Stimulated activated CD4-positive, alpha-beta T cell treated with anti-CD3 and anti-CD28 coated beads, TNF-alpha, amount 100 ng/mL, for 48 hours (primary cell): Measurements from ENCODE around the gene RDH16.
"Not testable (repeated sequence)": the region's sequence is repeated elsewhere in the genome, so short reads cannot be mapped to it uniquely, and the experiment has no call there.

ENCODE experiments used
- DNase-seq, 3 donors: peaks; one replicate each; pipeline ENCODE4 v3.0.0-alpha.2; 2020; ENCODE audit warnings: low read depth in 3 of 3

The RDH16 gene

DNA sequence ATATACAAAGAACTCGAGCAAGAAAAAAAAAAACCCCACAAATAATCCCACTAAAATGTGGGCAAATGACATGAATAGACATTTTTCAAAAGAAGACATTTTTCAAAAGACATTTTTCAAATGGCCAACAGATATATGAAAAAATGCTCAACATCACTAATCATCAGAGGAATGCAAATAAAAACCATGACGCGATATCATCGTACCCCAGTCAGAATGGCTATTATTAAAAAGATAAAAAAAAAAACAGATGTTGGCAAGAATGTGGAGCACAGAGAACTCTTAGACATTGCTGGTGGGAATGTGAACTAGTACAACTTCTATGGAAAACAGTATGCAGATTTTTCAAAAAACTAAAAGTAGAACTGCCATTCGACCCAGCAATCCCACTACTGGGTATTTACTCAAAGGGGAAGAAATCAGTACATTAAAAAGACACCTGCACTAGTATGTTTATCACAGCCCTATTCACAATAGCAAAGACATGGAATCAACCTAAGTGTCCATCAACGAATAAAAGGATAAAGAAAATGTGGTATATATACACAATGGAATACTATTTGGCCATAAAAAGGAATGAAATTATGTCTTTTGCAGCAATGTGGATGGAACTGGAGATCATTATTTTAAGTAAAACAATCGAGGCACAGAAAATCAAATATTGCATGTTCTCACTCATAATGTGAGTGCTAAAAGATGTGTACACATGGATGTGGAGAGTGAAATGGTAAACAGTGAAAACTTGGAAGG lies 32.6 kb upstream of the RDH16 start:
- DNase-seq: no peak

DNA sequence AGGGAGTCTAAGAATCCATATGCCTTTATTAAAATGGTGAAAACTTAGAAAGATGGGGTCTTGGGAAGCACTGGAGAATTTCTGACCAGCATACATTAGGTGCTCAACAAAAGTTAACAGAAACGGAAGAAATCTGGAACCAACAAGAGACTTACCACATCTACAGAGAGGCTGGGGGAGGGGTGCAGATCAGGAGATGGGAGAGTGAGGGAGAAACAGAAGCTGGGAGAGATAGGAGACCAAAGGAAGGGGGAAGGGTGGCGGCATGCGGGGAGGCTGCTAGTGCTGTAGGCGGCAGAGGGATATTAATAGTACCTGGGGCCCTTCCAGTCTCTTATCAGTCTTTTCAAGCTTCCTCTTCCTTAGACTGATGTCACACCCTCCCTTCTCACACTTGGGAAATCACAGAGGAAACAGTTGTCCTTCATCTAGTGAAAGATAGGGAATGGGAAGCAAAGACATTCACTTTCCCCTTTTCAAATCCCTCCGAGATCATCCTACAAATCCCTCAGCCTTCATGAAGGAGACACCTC lies 30.9 kb upstream of the RDH16 start:
- no peak for DNase-seq

DNA sequence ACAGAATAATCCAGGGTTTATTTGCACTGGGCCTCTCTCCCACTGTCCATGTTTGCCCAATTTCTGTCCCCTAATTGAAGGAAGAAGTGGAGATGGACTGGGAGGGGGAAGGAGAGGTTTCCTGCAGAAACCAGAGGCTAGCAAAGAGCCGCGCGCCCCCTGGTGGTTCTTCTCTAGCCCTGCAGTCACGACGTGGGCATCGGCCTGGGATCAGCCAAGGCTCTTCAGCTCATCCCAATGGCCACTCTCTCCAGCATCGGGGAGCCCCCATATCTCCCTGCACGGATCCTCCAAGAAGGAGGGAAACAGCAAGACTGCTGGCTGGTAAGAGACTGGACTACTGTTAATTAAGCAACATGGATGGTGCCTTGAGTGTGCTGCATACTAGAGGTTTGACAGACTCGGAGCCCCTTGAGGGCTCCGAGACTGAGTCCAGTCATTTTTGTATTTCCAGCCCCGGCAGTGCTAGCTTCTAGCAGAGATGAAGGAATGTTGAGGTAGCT lies 30.2 kb upstream of the RDH16 start:
- DNase-seq: peak; percentile 44 to 72 (median 68)

DNA sequence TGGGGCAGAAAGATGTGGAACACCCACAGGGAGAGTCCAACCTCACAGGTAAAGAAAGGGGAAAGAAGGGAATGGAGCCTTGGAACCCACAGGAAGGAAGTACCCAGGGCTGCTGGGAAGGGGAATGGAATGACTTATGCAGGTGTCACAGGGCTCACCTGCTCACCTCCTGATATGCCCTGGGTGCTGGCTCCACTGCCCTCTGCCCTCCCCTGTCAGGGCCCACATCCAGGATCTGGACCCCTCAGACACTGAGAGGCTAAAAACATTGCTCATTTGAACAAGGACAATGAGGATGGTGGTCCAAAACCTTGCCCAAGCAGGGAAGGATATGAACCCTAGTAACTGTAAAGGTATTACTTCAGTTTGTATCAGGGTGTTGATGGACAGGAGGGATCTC lies 29.6 kb upstream of the RDH16 start:
- DNase-seq: no peak

DNA sequence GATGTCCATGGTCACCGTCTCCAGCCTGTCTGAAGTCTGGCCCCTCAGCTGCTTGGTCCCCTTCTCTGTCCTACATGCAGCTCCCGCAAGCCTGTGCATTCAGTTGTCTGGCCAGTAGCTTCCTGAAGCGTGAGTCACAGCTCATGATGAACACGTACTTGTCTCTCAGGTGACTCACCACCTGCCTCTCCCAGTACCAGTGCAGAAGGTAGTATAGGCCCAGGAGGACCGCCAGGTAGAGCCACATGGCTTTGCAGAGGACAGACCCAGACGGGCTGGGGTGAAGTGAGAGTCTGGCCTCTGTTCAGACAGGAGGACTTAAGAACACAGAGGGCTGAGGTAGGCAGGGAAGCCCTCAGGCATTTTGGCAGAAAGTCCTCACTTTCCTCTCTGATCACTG lies 28.3 kb upstream of the RDH16 start:
- not testable (repeated sequence) for DNase-seq

DNA sequence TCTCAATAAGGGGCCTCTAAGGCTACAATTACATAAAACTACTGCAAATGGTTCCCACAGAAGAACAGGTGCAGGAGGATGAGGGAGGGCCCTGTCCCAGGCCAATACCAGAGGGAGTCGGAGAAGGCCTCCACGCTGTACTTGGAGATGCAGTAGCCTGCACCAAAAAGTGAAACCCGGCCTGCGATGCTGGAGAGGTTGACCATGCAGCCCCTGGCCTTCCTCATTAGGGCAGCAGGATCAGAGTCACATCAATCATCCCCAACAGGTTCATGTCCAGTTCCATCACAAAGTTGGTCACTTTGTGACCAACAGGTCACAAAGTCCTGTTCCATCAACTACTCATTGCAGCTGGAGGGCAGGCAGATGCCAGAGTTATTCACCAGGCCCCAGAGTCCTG lies 26.0 kb upstream of the RDH16 start:
- DNase-seq: no peak

DNA sequence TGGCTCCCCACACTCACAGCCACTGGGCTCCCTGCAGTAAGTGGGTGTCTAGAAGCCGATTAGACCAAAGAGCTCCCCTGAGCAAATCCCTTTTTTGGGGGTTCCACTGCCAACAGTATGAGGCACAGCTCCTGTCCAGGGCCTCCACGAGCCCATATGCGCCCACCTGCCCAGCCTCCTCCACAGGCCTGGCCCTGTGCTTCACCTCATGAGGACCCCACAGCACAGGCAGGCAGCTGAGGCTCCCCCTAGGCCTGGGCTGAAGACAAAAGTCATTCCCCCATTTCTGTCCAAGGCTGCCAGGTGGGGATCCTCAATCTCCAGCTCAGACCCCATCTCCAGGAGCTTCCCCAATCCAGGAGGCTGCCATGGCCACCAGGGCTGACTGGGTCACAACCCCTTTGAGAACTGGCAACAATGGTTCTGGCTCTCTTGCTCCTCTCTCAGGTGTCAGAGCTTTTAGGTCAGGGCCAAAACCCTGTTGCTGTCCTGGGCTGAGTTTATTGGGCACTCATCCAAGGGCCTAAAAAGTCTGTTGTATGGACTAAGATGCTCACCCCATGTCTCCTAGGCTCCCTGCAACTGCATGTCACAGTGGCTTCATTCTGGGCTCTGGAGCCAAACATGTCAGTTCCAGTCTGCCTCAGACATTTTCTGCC lies 25.3 kb upstream of the RDH16 start:
- not testable (repeated sequence) for DNase-seq

DNA sequence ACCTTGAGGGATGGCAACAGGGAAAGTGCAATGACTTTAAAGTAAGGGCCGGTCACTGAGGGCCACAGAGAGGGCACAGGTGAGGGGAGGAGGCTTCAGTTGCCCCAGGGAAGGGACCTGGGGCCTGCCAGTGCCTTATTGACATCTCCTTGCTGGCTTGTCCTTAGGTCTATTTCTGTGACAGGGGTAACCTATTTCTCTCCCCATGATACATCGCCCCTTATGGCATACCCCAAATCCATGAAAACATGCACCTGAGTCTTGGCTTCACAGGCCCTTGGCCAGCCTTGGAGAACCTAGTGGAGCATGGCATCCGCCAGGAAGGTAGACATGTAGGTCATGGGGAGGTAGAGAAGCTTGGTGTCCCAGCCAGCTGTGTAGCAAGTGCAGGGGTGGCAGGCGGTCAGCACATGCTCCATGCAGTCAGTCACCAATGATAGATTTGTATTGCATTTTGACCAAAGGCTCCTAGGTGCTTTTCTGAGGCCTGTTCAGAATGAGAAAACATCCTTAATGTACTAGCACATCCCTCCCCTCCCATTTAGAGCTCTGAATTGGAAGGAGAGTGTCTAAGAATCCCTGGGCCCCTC lies 23.6 kb upstream of the RDH16 start:
- no peak for DNase-seq

DNA sequence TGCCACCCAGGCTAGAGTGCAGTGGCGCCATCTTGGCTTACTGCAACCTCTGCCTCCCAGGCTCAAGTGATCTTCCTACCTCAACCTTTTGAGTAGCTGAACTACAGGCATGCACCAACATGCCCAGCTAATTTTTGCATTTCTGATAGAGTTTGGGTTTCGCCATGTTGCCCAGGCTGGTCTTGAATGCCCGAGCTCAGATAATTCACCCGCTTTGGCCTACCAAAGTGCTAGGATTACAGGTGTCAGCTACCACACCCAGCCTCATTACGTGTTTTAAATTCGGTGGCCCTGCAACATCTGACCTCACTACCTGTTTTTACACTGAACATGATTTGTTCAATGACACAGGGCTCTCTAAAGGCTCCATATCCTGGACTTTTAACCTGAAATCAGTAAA lies 22.9 kb upstream of the RDH16 start:
- DNase-seq: no peak

DNA sequence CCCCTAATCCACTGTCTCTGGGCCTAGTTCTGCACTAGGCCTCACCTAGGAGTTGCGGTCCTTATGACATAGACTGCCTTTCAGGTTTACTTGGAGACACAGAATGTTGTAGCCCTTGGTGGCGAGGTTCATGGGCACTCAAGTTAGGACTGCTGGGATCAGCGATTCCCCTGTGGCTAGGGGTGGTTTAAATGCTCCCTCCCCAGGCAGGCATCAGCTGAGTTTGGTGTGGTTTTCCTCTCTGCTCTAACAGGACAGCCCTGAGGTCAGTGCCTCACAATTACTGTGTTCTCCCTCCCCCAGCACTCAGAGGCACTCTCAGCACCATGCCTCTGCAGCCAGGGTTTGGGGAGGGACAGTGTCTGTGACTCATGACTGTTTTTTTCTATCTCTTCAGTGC lies 22.2 kb upstream of the RDH16 start:
- DNase-seq: no peak

DNA sequence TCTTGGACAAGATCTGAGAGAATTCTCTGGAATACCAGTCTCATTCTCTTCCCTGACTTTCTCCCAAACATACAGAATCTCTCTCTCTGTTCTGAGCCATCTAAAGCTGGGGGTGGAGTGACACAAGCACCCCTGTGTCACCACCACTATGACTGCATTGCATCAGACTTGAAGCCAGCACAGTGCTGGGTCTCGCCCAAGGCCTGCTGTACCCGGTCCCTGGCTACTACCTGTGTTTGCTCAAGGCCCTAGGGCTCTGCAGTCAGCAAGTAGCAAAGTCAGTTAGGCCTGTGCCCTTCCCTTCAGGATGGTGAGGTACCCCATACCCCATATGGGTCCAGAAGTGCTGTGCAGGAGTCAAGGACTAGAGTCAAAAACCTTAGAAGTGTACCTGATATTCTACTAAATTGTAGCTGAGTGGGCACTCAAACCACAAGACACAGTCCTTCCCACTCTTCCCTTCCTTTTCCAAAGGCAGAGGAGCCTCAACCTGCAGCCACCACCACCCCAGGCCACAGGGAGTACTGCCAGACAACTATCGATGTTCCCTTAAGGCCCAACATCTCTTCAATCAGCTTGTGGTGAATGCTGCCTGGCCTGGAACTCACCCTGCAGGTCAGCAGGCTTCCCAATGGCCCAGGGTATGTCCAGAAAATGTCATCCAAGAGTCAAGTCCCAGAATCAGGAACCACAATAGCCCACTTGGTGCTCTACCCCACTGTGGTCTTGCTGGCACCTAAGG lies 21.2 kb upstream of the RDH16 start:
- no peak for DNase-seq

DNA sequence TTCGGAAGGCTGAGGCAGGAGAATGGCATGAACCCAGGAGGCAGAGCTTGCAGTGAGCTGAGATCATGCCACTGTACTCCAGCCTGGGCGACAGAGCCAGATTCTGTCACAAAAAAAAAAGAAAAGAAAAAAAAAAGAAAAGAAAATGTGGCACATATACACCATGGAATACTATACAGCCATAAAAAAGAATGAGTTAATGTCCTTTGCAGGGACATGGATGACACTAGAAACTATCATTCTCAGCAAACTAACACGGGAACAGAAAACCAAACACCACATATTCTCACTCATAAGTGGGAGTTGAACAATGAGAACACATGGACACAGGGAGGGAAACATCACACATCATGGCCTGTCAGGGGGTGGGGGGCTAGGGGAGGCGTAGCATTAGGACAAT lies 20.0 kb upstream of the RDH16 start:
- not testable (repeated sequence) for DNase-seq

DNA sequence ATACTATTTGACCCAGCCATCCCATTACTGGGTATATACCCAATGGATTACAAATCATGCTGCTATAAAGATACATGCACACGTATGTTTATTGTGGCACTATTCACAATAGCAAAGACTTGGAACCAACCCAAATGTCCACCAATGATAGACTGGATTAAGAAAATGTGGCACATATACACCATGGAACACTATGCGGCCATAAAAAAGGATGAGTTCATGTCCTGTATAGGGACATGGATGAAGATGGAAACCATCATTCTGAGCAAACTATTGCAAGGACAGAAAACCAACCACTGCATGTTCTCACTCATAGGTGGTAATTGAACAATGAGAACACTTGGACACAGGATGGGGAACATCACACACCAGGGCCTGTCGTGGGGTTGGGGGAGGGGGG lies 16.8 kb upstream of the RDH16 start:
- DNase-seq: not testable (repeated sequence)

DNA sequence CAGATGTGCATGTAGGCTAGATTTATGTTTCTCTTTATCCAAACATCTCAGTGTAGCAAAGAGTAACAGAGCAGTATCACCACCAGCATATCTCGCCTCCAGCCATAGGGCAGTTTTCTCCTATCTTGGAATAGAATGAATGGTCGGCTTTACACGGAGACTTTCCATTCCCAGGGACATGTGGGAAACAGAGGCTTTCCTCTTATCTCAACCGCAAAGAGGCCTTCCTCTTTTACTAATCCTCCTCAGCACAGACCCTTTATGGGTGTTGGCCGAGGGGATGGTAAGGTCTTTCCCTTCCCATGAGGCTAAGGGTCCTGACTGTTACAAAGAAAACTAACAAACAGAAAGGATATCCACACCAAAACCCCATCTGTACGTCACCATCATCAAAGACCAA lies 11.5 kb upstream of the RDH16 start:
- not testable (repeated sequence) for DNase-seq

DNA sequence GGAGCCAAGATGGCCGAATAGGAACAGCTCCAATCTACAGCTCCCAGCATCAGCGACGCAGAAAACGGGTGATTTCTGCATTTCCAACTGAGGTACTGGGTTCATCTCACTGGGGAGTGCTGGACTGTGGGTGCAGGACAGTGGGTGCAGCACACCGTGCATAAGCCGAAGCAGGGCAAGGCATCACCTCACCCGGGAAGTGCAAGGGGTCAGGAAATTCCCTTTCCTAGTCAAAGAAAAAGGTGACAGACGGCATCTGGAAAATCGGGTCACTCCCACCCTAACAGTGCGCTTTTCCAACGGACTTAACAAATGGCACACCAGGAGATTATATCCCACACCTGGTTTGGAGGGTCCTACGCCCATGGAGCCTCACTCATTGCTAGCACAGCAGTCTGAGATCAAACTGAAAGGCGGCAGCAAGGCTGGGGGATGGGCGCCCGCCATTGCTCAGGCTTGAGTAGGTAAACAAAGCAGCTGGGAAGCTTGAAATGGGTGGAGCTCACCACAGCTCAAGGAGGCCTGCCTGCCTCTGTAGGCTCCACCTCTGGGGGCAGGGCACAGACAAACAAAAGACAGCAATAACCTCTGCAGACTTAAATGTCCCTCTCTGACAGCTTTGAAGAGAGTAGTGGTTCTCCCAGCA lies 8.7 kb upstream of the RDH16 start:
- DNase-seq: not testable (repeated sequence)

DNA sequence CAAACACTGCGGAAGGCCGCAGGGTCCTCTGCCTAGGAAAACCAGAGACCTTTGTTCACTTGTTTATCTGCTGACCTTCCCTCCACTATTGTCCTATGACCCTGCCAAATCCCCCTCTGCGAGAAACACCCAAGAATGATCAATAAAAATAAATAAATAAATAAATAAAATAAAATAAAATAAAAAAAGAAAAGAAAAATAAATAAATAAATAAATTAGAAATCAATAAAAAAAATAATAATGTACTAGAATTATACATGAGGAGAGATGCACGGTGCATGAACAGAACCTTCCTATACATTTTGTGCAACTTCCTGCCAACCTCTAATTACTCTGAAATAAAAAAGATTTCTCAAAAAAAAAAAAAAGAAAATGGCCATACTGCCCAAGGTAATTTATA lies 7.7 kb upstream of the RDH16 start:
- not testable (repeated sequence) for DNase-seq

DNA sequence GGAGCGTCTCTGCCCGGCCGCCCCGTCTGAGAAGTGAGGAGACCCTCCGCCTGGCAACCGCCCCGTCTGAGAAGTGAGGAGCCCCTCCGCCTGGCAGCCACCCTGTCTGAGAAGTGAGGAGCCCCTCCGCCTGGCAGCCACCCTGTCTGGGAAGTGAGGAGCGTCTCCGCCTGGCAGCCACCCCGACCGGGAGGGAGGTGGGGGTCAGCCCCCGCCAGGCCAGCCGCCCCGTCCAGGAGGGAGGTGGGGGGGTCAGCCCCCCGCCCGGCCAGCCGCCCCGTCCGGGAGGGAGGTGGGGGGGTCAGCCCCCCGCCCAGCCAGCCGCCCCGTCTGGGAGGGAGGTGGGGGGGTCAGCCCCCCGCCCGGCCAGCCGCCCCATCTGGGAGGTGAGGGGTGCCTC lies 6.1 kb upstream of the RDH16 start:
- DNase-seq: not testable (repeated sequence)

DNA sequence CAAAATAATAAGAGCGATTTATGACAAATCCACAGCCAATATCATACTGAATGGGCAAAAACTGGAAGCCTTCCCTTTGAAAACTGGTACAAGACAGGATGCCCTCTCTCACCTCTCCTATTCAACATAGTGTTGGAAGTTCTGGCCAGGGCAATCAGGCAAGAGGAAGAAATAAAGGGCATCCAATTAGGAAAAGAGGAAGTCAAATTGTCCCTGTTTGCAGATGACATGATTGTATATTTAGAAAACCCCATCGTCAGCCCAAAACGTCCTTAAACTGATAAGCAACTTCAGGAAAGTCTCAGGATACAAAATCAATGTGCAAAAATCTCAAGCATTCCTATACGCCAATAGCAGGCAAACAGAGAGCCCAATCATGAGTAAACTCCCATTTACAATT lies 4.8 kb upstream of the RDH16 start:
- DNase-seq: not testable (repeated sequence)

DNA sequence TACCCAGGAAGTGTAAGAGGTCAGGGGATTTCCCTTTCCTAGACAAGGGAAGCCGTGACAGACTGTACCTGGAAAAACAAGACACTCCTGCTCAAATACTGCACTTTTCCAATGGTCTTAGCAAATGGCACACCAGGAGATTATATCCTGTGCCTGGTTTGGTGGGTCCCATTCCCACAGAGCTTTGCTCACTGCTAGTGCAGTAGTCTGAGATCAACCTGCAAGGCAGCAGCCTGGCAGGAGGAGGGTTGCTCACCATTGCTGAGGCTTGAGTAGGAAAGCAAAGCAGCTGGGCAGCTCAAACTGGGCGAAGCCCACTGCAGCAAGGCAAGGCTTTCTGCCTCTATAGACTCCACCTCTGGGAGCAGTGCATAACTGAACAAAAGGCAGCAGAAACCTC lies 1.0 kb upstream of the RDH16 start:
- DNase-seq: no peak

DNA sequence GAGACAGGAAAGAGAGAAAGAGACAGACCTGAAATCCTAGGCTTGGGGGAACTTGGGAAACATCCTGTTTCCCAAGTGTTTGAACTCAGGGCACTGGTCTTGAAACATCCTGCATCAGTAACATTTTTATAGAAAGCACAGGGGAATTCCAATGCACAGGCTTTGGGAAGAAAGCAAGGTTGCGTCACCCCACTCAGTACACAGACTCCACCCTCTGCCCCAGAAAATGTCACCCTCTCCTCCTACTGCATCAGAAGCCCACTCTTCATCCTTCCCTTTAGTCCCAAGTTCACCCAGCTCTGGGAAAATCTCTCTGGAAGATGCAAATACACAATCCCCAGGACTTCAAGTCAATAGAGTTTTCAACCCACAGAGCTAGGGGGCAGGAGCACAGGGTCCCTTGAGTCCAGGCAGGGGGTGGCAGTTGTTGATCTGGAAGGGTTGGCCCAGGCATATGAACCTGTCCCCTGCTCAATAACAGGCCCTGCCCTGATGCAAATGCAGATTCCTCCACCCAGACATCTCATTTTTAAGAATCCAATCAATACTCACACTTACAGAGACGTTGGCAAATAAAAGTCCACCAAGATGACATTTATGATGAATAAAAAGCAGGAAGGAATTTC lies 1.7 kb downstream of the RDH16 start:
- no peak for DNase-seq

DNA sequence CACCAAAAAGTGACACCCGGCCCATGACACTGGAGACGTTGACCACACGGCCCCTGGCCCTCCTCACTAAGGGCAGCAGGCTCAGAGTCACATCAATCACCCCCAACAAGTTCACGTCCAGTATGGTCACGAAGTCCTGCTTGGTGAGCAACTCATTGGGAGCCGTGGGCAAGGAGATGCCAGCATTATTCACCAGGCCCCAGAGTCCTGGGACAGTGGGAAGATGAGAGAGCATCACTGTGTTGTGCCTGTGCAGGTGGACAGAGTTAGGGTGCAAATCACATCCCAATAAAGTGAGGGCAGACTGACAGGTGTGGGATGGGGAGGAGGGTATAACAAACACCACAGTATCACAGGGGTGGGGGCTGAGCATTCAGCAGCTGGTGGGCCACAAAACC lies 2.5 kb downstream of the RDH16 start:
- DNase-seq: no peak
